Mammary epithelial cell (primary cell): ENCODE data around the gene LIPC.

Experiments
- EZH2 ChIP-seq: IDR thresholded peaks from 2 replicates; pipeline ENCODE4 v1.6.1; 2012; ENCODE audit warnings: low read length, inconsistent platforms, borderline replicate concordance
- TF ChIP-seq, protein P1 (sequence below), 2 donors: IDR thresholded peaks in 1 of 2; conservative IDR thresholded peaks in 1 of 2; 2 replicates each; pipeline ENCODE4 v1.5.1; 2011 to 2012; ENCODE audit warnings: inconsistent platforms in 2 of 2, low read length in 2 of 2, mild to moderate bottlenecking in 2 of 2, control low read depth in 1 of 2, low read depth in 1 of 2; ENCODE audit not compliant: insufficient read depth in 1 of 2; ENCODE audit errors: extremely low read depth in 1 of 2

GRCh38 chr15:58517252-58517681 is 85.5 kb downstream of the LIPC start:
- TF ChIP-seq, protein P1, sequence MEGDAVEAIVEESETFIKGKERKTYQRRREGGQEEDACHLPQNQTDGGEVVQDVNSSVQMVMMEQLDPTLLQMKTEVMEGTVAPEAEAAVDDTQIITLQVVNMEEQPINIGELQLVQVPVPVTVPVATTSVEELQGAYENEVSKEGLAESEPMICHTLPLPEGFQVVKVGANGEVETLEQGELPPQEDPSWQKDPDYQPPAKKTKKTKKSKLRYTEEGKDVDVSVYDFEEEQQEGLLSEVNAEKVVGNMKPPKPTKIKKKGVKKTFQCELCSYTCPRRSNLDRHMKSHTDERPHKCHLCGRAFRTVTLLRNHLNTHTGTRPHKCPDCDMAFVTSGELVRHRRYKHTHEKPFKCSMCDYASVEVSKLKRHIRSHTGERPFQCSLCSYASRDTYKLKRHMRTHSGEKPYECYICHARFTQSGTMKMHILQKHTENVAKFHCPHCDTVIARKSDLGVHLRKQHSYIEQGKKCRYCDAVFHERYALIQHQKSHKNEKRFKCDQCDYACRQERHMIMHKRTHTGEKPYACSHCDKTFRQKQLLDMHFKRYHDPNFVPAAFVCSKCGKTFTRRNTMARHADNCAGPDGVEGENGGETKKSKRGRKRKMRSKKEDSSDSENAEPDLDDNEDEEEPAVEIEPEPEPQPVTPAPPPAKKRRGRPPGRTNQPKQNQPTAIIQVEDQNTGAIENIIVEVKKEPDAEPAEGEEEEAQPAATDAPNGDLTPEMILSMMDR (conservative IDR thresholded peaks at IDR 0.05 in 1 of 2, IDR thresholded peaks at IDR 0.05 in 1 of 2; ENCODE audit: extremely low read depth in 1 of 2, insufficient read depth in 1 of 2, low read depth in 1 of 2, low read length in 2 of 2) = peak in 1 of 2 donors; percentile 3
- TF ChIP-seq EZH2 = no peak
